Adrenal gland (tissue), 12 donors: ENCODE measurements around the gene COX4I2. TPM values are rescaled to one million over a fixed set of nuclear protein-coding genes. Genes with fewer than 3 reads are reported as not detected.
"Not testable (repeated sequence)": the region's sequence is repeated elsewhere in the genome, so short reads cannot be mapped to it uniquely, and the experiment has no call there.

Experiments used
- DNase-seq, 7 donors: peaks; one replicate each; pipeline ENCODE4 v3.0.0-alpha.2; 2019 to 2020
- H3K27ac ChIP-seq, 5 donors: fragments of 200-600 bp; sonication (generic) in 4 of 5; 1 replicate in 3 of 5; 2 replicates in 2 of 5; pipeline versions ENCODE4 v1.5.1 to v1.8.0; 2016 to 2020; ENCODE audit warnings: mild to moderate bottlenecking in 1 of 5
- H3K27me3 ChIP-seq: fragments of 200-600 bp; 2 replicates; pipeline ENCODE4 v1.8.0; 2021
- H3K36me3 ChIP-seq, 2 donors: fragments of 200-600 bp; replicated peaks in 1 of 2; 1 replicate in 1 of 2; 2 replicates in 1 of 2; pipeline versions ENCODE4 v1.5.1 to v1.8.0; 2018 to 2022
- H3K4me1 ChIP-seq, 2 donors: fragments of 200-600 bp; replicated peaks in 1 of 2; 1 replicate in 1 of 2; 2 replicates in 1 of 2; pipeline versions ENCODE4 v1.5.1 to v1.8.0; 2018 to 2021
- H3K4me3 ChIP-seq, 4 donors: fragments of 200-600 bp; sonication (generic) in 3 of 4; one replicate each; pipeline ENCODE4 v1.5.1; 2016 to 2018
- H3K9me3 ChIP-seq, 3 donors: fragments of 200-600 bp; sonication (generic) in 1 of 3; replicated peaks in 1 of 3; 1 replicate in 2 of 3; 2 replicates in 1 of 3; pipeline versions ENCODE4 v1.5.1 to v1.8.0; 2016 to 2021
- CTCF ChIP-seq, 6 experiments: fragments of 450-650 bp in 4 of 6; fragments of 200-600 bp in 2 of 6; sonication (generic) in 1 of 6; IDR thresholded peaks; 1 replicate in 5 of 6; 2 replicates in 1 of 6; pipeline versions ENCODE4 v1.5.1 to v1.8.0; 2016 to 2021; ENCODE audit warnings: antibody characterized with exemption in 6 of 6, mild to moderate bottlenecking in 2 of 6, moderate library complexity in 1 of 6
- POLR2A ChIP-seq, 2 donors: fragments of 450-650 bp; IDR thresholded peaks; one replicate each; pipeline ENCODE4 v1.6.1; 2017; ENCODE audit warnings: antibody characterized with exemption in 2 of 2, mild to moderate bottlenecking in 2 of 2, moderate library complexity in 1 of 2
- whole genome bisulfite sequencing, 4 donors: extraction: QIAGEN DNeasy Blood & Tissue Kit in 2 of 4; methylation state at CpG; one replicate each; pipeline versions ENCODE4 v1.1.5 to v1.1.7; 2013 to 2017; 5-methylcytosine and 5-hydroxymethylcytosine counted together
- intact Hi-C, 2 donors: fragments of 100-400 bp; cut with DNase I; formaldehyde crosslinking; loops; one replicate each; pipeline versions ENCODE4 v1.14.1 to v1.15.0; 2022 to 2023
- polyA plus RNA-seq, 3 donors: library from polyadenylated mRNA; stranded (reverse); fragments of 200-250 nt in 2 of 3; fragments of 350-450 nt in 1 of 3; fragmentation: Illumina TruSeq in 1 of 3; extraction: RNeasy Lipid Tissue Mini Kit (QIAGEN cat#74804) in 1 of 3; gene quantifications; one replicate each; pipeline ENCODE4 v1.2.3, GENCODE V29; 2013 to 2014
- total RNA-seq, 9 donors: library from RNA; depleted of rRNA in 4 of 9; stranded (reverse); fragments of >200 nt in 4 of 9; fragments of 120-200 nt in 1 of 9; fragmentation: NEBNext Ultra II Directional in 1 of 9; extraction: Animal tissue kit (Norgen Biotek cat#: 25700) in 1 of 9; gene quantifications; one replicate each; pipeline versions ENCODE4 v1.1.0 to v1.2.4, GENCODE V29; 2013 to 2023
- donor health status: healthy with polysubstance abuse.
- donor health status: Bipolar disorder and iron deficiency.
- donor health status: DM: yes; HTN: yes; CAD: no.
- donor health status: DM: no; HTN: no; CAD: no.
- donor health status: DM: no; HTN: no; CAD: no.
- donor health status: DM: yes; HTN: yes; CAD: no.

Gene COX4I2
- total and polyA plus RNA-seq, 12 donors: 0.26 to 12.9 (median 2.2) TPM; not detected in 8

DNA sequence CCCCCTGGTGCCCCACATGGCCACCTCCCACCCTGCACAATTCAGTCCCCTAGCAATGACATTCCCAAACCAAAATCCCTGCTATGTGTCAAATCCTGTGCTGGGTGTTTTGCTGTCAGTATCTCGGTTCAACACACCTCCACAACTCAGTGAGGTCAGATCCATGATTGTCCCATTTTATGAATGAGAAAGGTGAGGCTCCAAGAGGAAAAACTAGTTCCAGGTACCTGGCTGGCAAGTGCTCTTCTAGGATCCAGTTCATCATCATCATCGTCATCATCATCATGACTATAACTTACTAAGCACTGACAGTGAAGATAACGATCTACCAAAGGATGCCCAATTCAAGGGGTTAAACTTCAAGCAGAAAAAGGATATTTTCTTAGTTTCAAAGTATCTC is 17.5 kb upstream of the COX4I2 start:
- DNase-seq: no peak
- Histone ChIP-seq H3K27ac (no peak overlapping the region), H3K36me3 (no peaks in the 10 kb centered on the region), H3K27me3 (no peaks in the 10 kb centered on the region), H3K4me3 (no peak overlapping the region), H3K9me3 (no peaks in the 10 kb centered on the region), H3K4me1 (peaks cover 12 to 13% of the 10 kb centered on the region in 2 donors)
- no peak for TF ChIP-seq POLR2A (IDR thresholded peaks at IDR 0.05)
- no peak for TF ChIP-seq CTCF (IDR thresholded peaks at IDR 0.05)
- WGBS, 4 donors: 82 to 90% (median 87%) methylated on average over 3 of the region's 3 CpGs
- intact Hi-C loops: no loop called here

GRCh38 chr20:31623123-31623505 is 14.6 kb upstream of the COX4I2 start:
- intact Hi-C loops, H3K36me3 ChIP-seq, H3K4me3 ChIP-seq, DNase-seq, H3K9me3 ChIP-seq, H3K27me3 ChIP-seq: not testable (repeated sequence)
- Histone ChIP-seq H3K27ac (peak overlapping the region in 3 of 5 donors; percentile 21 to 76 (median 24)), H3K4me1 (peaks cover 12 to 13% of the 10 kb centered on the region in 2 donors)
- 91 to 99% (median 97%) methylated on average over 6 of the region's 6 CpGs for WGBS, 4 donors

DNA sequence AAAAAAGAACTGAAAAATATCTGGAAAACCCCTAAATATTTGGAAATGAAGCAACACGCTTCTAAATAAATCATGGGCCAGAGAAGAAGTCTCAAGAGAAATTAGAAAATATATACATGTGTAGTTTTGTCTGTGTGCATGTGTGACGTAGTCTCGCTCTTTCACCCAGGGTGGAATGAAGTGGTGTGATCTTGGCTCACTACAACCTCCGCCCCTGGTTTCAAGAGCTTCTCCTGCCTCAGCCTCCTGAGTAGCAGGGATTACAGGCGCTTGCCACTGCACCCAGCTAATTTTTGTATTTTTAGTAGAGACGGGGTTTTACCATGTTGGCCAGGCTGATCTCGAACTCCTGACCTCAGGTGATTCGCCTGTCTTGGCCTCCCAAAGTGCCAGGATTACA is 11.2 kb upstream of the COX4I2 start:
- H3K36me3 ChIP-seq, DNase-seq, H3K27ac ChIP-seq, H3K27me3 ChIP-seq, H3K9me3 ChIP-seq, intact Hi-C loops, H3K4me3 ChIP-seq: not testable (repeated sequence)
- H3K4me1 ChIP-seq: peaks cover 12 to 13% of the 10 kb centered on the region in 2 donors
- 80 to 88% (median 86%) methylated on average over 8 of the region's 8 CpGs for WGBS, 4 donors

DNA sequence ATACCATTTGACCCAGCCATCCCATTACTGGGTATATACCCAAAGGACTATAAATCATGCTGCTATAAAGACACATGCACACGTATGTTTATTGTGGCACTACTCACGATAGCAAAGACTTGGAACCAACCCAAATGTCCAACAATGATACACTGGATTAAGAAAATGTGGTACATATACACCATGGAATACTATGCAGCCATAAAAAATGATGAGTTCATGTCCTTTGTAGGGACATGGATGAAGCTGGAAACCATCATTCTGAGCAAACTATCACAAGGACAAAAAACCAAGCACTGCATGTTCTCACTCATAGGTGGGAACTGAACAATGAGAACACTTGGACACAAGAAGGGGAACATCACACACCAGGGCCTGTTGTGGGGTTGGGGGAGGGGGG is 9.7 kb upstream of the COX4I2 start:
- H3K27me3 ChIP-seq, intact Hi-C loops, H3K27ac ChIP-seq, H3K4me3 ChIP-seq, H3K36me3 ChIP-seq, H3K4me1 ChIP-seq, DNase-seq, H3K9me3 ChIP-seq: not testable (repeated sequence)
- 58 to 74% (median 66%) methylated on average over 2 of the region's 2 CpGs for WGBS, 4 donors

GRCh38 chr20:31630187-31630790 is 7.4 kb upstream of the COX4I2 start:
- Histone ChIP-seq H3K27ac (no peak overlapping the region), H3K9me3 (no peaks in the 10 kb centered on the region), H3K36me3 (no peaks in the 10 kb centered on the region), H3K4me1 (no peaks in the 10 kb centered on the region), H3K27me3 (no peaks in the 10 kb centered on the region), H3K4me3 (no peak overlapping the region)
- no peak for DNase-seq
- 38 to 58% (median 56%) methylated on average over 2 of the region's 2 CpGs for WGBS, 4 donors
- intact Hi-C loops: no loop called here
- TF ChIP-seq POLR2A (IDR thresholded peaks at IDR 0.05): no peak
- no peak for TF ChIP-seq CTCF (IDR thresholded peaks at IDR 0.05)
